Iris pigment epithelial cell (primary cell): ENCODE results near the gene TMEM120B.

Source experiments
- DNase-seq: peaks from one replicate; pipeline ENCODE4 v3.0.0-alpha.2; 2011; ENCODE audit warnings: low read depth

Gene TMEM120B

GRCh38 chr12:121792607-121793439, 80.3 kb downstream of the TMEM120B start:
- DNase-seq: no peak

GRCh38 chr12:121793440-121793837, 80.9 kb downstream of the TMEM120B start, which contains the start of gene RHOF:
RHOF (minus strand) TSS chr12:121793688; CDS start chr12:121793633, 55 bp downstream.
- DNase-seq: peak; percentile 16

GRCh38 chr12:121793838-121794533, 81.4 kb downstream of the TMEM120B start:
- peak; percentile 95 for DNase-seq

GRCh38 chr12:121794534-121795033, 82.0 kb downstream of the TMEM120B start:
- no peak for DNase-seq

GRCh38 chr12:121795034-121795968, 82.7 kb downstream of the TMEM120B start:
- DNase-seq: peak; percentile 79

- DNase-seq: peak; percentile 87
Measured at GRCh38 chr12:121796855-121797751, 84.6 kb downstream of the TMEM120B start.

GRCh38 chr12:121797937-121798786, 85.6 kb downstream of the TMEM120B start:
- peak; percentile 49 for DNase-seq

GRCh38 chr12:121798787-121799155, 86.2 kb downstream of the TMEM120B start:
- no peak for DNase-seq

GRCh38 chr12:121799156-121799841, 86.7 kb downstream of the TMEM120B start:
- DNase-seq: peak; percentile 87

GRCh38 chr12:121799842-121800693, 87.5 kb downstream of the TMEM120B start:
- peak; percentile 91 for DNase-seq

- DNase-seq: peak; percentile 84
Measured at GRCh38 chr12:121800694-121801594, 88.4 kb downstream of the TMEM120B start.

GRCh38 chr12:121801595-121802484, 89.3 kb downstream of the TMEM120B start:
- DNase-seq: peak; percentile 63

GRCh38 chr12:121802485-121802842, 89.9 kb downstream of the TMEM120B start:
- no peak for DNase-seq

- peak; percentile 97 for DNase-seq
Measured at GRCh38 chr12:121802843-121803698, 90.5 kb downstream of the TMEM120B start.

GRCh38 chr12:121803861-121804416, 91.4 kb downstream of the TMEM120B start, which contains the start of gene SETD1B:
SETD1B (plus strand) TSS chr12:121804009; CDS start chr12:121804738, 729 bp downstream.
- peak; percentile 68 for DNase-seq
